ENCODE measurements around the gene KCNJ13.

DNA sequence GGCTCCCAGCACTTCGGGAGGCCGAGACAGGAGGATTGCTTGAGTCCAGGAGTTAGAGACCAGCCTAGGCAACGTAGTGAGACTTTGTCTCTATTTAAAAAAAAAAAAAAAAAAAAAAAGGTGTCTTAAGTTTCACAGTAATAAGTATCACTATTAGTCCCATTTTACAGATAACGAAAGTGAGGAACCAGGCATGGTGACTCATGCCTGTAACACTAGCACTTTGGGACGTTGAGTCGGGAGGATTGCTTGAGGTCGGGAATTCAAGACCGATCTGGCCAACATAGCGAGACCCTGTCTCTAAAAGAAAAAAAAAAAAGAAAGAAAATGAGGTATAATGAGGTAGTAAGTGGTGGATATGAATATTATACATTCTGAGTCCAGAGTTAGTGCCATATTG lies 2.5 kb downstream of the KCNJ13 start:
- TF ChIP-seq POLR2A (IDR thresholded peaks at IDR 0.05; ENCODE audit: borderline replicate concordance, extremely low read depth, insufficient read depth, insufficient read length) (no peak), YY1 (IDR thresholded peaks at IDR 0.05; ENCODE audit: extremely low read depth, insufficient replicate concordance, low read depth, low read length) (no peak), ZNF274 (IDR thresholded peaks at IDR 0.05; ENCODE audit: low read depth, low read length) (no peak), EZH2 (IDR thresholded peaks at IDR 0.05) (no peak), ZFX (IDR thresholded peaks at IDR 0.05) (no peak), SIN3A (IDR thresholded peaks at IDR 0.05; ENCODE audit: low read depth) (no peak), TCF7L2 (IDR thresholded peaks at IDR 0.05; ENCODE audit: borderline replicate concordance, extremely low read depth, insufficient read depth, insufficient read length) (no peak), POLR2AphosphoS5 (IDR thresholded peaks at IDR 0.05; ENCODE audit: low read depth, low read length) (no peak), ELF1 (IDR thresholded peaks at IDR 0.05; ENCODE audit: borderline replicate concordance, low read depth) (no peak)
- TF ChIP-seq, protein P1, sequence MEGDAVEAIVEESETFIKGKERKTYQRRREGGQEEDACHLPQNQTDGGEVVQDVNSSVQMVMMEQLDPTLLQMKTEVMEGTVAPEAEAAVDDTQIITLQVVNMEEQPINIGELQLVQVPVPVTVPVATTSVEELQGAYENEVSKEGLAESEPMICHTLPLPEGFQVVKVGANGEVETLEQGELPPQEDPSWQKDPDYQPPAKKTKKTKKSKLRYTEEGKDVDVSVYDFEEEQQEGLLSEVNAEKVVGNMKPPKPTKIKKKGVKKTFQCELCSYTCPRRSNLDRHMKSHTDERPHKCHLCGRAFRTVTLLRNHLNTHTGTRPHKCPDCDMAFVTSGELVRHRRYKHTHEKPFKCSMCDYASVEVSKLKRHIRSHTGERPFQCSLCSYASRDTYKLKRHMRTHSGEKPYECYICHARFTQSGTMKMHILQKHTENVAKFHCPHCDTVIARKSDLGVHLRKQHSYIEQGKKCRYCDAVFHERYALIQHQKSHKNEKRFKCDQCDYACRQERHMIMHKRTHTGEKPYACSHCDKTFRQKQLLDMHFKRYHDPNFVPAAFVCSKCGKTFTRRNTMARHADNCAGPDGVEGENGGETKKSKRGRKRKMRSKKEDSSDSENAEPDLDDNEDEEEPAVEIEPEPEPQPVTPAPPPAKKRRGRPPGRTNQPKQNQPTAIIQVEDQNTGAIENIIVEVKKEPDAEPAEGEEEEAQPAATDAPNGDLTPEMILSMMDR (IDR thresholded peaks at IDR 0.05 in 2 of 3, conservative IDR thresholded peaks at IDR 0.05 in 1 of 3; ENCODE audit: borderline replicate concordance in 1 of 3, insufficient read depth in 1 of 3, low read depth in 2 of 3, low read length in 2 of 3): no peak
- TF ChIP-seq, protein P2, sequence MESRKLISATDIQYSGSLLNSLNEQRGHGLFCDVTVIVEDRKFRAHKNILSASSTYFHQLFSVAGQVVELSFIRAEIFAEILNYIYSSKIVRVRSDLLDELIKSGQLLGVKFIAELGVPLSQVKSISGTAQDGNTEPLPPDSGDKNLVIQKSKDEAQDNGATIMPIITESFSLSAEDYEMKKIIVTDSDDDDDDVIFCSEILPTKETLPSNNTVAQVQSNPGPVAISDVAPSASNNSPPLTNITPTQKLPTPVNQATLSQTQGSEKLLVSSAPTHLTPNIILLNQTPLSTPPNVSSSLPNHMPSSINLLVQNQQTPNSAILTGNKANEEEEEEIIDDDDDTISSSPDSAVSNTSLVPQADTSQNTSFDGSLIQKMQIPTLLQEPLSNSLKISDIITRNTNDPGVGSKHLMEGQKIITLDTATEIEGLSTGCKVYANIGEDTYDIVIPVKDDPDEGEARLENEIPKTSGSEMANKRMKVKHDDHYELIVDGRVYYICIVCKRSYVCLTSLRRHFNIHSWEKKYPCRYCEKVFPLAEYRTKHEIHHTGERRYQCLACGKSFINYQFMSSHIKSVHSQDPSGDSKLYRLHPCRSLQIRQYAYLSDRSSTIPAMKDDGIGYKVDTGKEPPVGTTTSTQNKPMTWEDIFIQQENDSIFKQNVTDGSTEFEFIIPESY (IDR thresholded peaks at IDR 0.05; ENCODE audit: extremely low read depth, insufficient replicate concordance, low read length): no peak
- TF ChIP-seq, protein P3, sequence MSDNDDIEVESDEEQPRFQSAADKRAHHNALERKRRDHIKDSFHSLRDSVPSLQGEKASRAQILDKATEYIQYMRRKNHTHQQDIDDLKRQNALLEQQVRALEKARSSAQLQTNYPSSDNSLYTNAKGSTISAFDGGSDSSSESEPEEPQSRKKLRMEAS (IDR thresholded peaks at IDR 0.05): no peak
